DND-41 (cell line): Measurements from ENCODE around the gene PI4KB.

Source experiments
- ATAC-seq: fragments of 200-7000 bp; cut with Tn5 transposase; 3 replicates; pipeline ENCODE4 v1.9.1; 2021; ENCODE audit warnings: low read depth; ENCODE audit not compliant: insufficient read depth
- DNase-seq: peaks from one replicate; pipeline ENCODE4 v3.0.0-alpha.2; 2020
- H2AFZ ChIP-seq: 2 replicates; pipeline ENCODE4 v1.6.0; 2012; ENCODE audit warnings: low read depth, low read length
- H3K27ac ChIP-seq: 2 replicates; pipeline ENCODE4 v1.5.1; 2012; ENCODE audit warnings: low read length, inconsistent platforms
- H3K27me3 ChIP-seq: fragments of 200-600 bp; sonication (generic); 2 replicates; pipeline ENCODE4 v1.6.0; 2012; ENCODE audit warnings: low read length, mild to moderate bottlenecking, inconsistent platforms; ENCODE audit not compliant: insufficient read depth, poor library complexity
- H3K36me3 ChIP-seq: 2 replicates; pipeline ENCODE4 v1.5.1; 2012; ENCODE audit warnings: low read length, inconsistent platforms; ENCODE audit not compliant: insufficient read depth
- H3K4me1 ChIP-seq: 2 replicates; pipeline ENCODE4 v1.5.1; 2012; ENCODE audit warnings: mild to moderate bottlenecking, low read length; ENCODE audit not compliant: insufficient read depth
- H3K4me2 ChIP-seq: 2 replicates; pipeline ENCODE4 v1.6.0; 2012; ENCODE audit warnings: mild to moderate bottlenecking, moderate library complexity, low read length, inconsistent platforms; ENCODE audit not compliant: insufficient read depth
- H3K4me3 ChIP-seq, 2 experiments: fragments of 200-600 bp in 1 of 2; shearing (Covaris generic) in 1 of 2; 2 replicates each; pipeline ENCODE4 v1.5.1; 2012 to 2016; ENCODE audit warnings: inconsistent platforms in 2 of 2, low read length in 2 of 2, mild to moderate bottlenecking in 2 of 2, low read depth in 1 of 2, moderate library complexity in 1 of 2
- H3K79me2 ChIP-seq: 2 replicates; pipeline ENCODE4 v1.6.0; 2012; ENCODE audit warnings: low read length, inconsistent platforms; ENCODE audit not compliant: insufficient read depth
- H3K9ac ChIP-seq: 2 replicates; pipeline ENCODE4 v1.6.0; 2012; ENCODE audit warnings: low read depth, mild to moderate bottlenecking, inconsistent platforms, low read length, moderate library complexity
- H3K9me3 ChIP-seq: 2 replicates; pipeline ENCODE4 v1.5.1; 2012; ENCODE audit warnings: low read length, moderate library complexity, mild to moderate bottlenecking, inconsistent platforms; ENCODE audit not compliant: insufficient read depth, severe bottlenecking
- H4K20me1 ChIP-seq: 2 replicates; pipeline ENCODE4 v1.6.0; 2012; ENCODE audit warnings: low read length; ENCODE audit not compliant: insufficient read depth
- EZH2 ChIP-seq: IDR thresholded peaks from 3 replicates; pipeline ENCODE4 v1.6.1; 2012; ENCODE audit warnings: borderline replicate concordance, low read depth, mild to moderate bottlenecking, moderate library complexity, low read length, inconsistent platforms; ENCODE audit not compliant: severe bottlenecking
- TF ChIP-seq, protein P1 (sequence below): IDR thresholded peaks from 2 replicates; pipeline ENCODE4 v1.5.1; 2012; ENCODE audit warnings: borderline replicate concordance, low read length, moderate library complexity, mild to moderate bottlenecking; ENCODE audit not compliant: poor library complexity, severe bottlenecking; ENCODE audit errors: extremely low read depth

PI4KB gene

DNA sequence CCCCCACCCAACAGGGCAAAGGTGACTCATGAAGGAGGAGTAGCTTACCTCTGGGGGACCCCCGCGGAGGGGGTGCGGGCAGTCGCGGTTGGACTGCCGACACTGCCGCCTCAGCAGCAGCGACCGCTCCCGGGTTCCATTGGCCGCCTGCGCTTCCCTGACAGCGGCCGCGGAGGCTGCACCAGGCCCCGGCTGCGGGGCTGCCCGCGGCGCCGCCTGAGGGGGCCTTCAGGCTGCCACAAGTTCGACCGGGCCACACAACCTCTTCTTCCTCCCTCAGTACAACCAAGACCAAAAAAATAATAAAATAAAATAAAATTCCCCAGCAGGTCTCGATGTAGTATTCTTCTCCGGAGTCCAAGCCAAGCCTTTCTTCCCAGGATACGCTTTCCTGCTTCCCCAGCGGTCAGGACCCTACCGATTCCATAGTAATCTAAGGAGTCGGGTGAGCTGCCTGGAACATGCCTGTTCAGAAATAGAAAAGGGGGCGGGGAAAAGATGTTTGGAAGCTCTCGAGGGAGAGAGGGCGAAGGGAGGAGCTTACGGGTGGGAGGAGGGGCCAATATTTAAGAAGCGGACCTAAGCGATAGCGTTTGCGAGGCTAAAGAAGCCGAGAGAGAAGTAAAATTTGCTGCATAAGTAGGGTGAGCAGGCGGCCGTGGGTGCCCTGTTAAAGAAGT lies at the start of gene PI4KB:
PI4KB (minus strand) TSS at position 194 of the 680 bp plus-strand sequence. CDS start 10,935 bp downstream, outside the sequence.
- Histone ChIP-seq H3K27ac (peak within 1 kb of the TSS; percentile 89), H3K79me2 (peaks cover 36% of the 10 kb centered on the region), H3K4me3 (peak within 1 kb of the TSS; percentile 55 to 66), H3K4me2 (peak within 1 kb of the TSS; percentile 88), H3K27me3 (no peaks in the 10 kb centered on the region), H3K36me3 (peaks cover 25% of the 10 kb centered on the region), H4K20me1 (peaks cover 6% of the 10 kb centered on the region; the same call in 1 of the 2 replicates), H2AFZ (peak within 1 kb of the TSS; percentile 86), H3K4me1 (peaks cover 27% of the 10 kb centered on the region), H3K9me3 (no peaks in the 10 kb centered on the region), H3K9ac (peak within 1 kb of the TSS; percentile 78)
- ATAC-seq (peak; percentile 96), DNase-seq (peak; percentile 96)
- TF ChIP-seq EZH2 = no peak
- TF ChIP-seq, protein P1, sequence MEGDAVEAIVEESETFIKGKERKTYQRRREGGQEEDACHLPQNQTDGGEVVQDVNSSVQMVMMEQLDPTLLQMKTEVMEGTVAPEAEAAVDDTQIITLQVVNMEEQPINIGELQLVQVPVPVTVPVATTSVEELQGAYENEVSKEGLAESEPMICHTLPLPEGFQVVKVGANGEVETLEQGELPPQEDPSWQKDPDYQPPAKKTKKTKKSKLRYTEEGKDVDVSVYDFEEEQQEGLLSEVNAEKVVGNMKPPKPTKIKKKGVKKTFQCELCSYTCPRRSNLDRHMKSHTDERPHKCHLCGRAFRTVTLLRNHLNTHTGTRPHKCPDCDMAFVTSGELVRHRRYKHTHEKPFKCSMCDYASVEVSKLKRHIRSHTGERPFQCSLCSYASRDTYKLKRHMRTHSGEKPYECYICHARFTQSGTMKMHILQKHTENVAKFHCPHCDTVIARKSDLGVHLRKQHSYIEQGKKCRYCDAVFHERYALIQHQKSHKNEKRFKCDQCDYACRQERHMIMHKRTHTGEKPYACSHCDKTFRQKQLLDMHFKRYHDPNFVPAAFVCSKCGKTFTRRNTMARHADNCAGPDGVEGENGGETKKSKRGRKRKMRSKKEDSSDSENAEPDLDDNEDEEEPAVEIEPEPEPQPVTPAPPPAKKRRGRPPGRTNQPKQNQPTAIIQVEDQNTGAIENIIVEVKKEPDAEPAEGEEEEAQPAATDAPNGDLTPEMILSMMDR = no peak

DNA sequence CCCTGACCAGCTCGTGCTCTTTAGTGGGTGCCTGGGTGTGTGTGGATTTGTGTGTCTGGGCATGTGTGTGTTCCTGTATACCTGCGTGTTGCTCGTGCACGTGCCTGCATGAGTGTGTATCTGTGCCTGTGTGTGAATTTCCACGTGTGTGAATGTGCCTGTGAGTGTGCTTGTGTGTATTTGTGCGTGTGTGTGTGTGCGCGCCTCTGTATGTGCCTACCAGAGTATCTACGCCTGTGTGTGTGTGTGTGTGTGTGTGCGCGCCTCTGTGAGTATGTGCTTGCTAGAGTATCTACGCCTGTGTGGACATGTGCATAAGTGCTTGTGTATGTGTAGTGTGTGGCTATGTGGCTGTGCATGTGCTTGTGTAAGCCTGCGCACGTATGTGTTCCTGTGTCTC lies 46.0 kb upstream of the PI4KB start:
- no peak overlapping the region for H2AFZ ChIP-seq
- H3K27ac ChIP-seq = no peak overlapping the region
- H4K20me1 ChIP-seq = no peaks in the 10 kb centered on the region
- ATAC-seq = no peak
- DNase-seq = no peak
- H3K4me1 ChIP-seq = peaks cover 9% of the 10 kb centered on the region
- H3K9me3 ChIP-seq = no peaks in the 10 kb centered on the region
- no peak overlapping the region for H3K9ac ChIP-seq
- no peak overlapping the region for H3K4me3 ChIP-seq
- peaks cover 2% of the 10 kb centered on the region for H3K27me3 ChIP-seq
- no peaks in the 10 kb centered on the region for H3K36me3 ChIP-seq
- no peak overlapping the region for H3K4me2 ChIP-seq
- H3K79me2 ChIP-seq = no peaks in the 10 kb centered on the region
- TF ChIP-seq, protein P1 = no peak
- no peak for TF ChIP-seq EZH2

DNA sequence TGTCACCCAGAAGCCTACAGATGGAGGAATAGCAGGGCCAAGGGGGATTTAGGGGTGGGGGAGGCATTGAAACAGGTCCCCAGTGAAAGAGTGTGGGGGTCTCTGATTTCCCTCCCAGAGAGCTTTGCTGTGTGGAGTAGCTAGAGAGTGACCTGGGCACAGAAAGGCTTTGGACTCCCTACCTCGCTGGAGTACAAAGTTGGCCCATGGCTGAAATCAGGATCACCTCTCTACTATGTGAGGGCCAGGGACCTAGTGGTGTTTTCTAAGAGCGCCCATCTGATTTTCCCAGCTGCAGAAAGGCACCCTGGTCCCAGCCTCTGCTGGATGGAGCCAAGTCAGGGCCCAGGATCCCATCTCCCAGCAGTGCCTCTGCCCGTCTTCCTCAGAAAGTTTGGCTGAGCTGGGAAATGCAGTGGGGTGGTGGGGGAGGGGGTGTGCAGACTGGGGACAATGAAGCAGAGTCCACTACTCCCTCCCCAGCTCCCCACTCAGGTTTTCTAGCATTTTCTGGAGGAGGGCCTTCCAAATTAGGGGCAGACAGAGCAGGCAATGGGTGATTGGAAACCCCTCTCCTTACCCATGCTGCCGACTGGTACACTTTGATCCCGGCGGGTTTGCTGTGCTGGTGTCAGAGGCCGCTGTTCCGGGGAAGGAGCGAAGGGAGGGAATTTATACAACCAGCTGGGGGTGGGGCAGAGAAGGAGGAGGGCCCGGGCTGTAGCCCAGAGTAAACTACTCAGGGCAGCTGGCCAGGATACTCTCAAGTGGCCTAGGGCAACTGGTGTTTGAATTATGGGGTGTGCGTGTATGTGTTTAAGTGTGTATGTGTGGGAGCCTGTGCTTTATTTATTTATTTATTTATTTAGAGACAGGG lies 45.1 kb upstream of the PI4KB start, which contains the start of gene SELENBP1:
SELENBP1 (minus strand) TSS at position 648 of the 877 bp plus-strand sequence; CDS start at position 584, 64 bp downstream.
- Histone ChIP-seq H3K79me2 (no peaks in the 10 kb centered on the region), H3K9me3 (no peaks in the 10 kb centered on the region), H3K4me3 (no peak within 1 kb of the TSS), H3K9ac (no peak within 1 kb of the TSS), H4K20me1 (no peaks in the 10 kb centered on the region), H3K4me2 (no peak within 1 kb of the TSS), H3K27me3 (peaks cover 2% of the 10 kb centered on the region), H3K27ac (no peak within 1 kb of the TSS), H2AFZ (no peak within 1 kb of the TSS), H3K4me1 (peaks cover 9% of the 10 kb centered on the region), H3K36me3 (no peaks in the 10 kb centered on the region)
- no peak for DNase-seq
- TF ChIP-seq, protein P1 = no peak
- TF ChIP-seq EZH2 = no peak
- ATAC-seq = no peak
